ENCODE data around the gene VANGL2.

DNA sequence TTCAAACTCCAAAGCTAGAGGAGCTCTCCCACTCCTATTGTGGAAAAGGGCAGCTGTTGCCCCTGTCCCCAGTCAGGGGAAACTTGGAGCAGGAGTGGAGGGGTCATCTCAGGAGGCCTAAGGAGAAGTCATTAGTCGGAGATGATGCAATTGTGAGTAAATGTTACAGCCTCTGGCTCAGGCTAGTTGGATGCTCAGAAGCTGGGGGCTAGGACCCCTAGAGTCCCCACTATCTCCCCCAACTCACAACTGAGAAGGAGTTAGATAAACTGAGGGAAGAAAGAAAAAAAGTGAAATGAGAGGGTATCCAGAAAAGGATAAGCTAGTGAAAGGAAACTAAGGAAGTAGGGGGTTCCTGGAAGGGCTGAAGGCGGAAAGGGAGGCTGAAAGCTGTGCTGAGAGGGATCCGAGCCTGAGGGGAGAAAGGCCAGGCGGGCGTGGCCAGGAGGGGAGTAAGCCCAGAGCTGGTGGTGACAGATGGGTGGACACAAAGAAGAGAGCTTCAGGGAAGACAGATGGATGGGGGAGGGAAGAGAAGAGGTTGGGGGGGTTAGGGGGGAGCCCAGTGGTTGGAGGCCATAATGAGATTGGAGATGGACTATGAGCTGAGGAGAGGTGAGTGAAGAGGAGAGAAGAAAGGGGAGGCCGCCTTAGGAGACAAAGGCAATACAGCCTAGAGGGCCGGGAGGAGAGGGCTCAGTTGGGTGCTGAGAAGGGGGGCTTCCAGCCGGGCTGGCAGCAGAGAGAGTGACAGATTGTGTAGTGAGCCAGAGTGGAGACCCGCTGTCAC, 38.0 kb upstream of the VANGL2 start:
- TF ChIP-seq SUZ12 (IDR thresholded peaks at IDR 0.05; ENCODE audit: extremely low read depth, insufficient read depth, insufficient read length) (no peak), ZNF274 (IDR thresholded peaks at IDR 0.05; ENCODE audit: low read depth, low read length) (no peak)
